ENCODE results near the gene AMFR.
"Not testable (repeated sequence)": the region's sequence is repeated elsewhere in the genome, so short reads cannot be mapped to it uniquely, and the experiment has no call there.

The AMFR gene

GRCh38 chr16:56387396-56387795, 37.9 kb downstream of the AMFR start:
- no peak for DNase-seq

DNA sequence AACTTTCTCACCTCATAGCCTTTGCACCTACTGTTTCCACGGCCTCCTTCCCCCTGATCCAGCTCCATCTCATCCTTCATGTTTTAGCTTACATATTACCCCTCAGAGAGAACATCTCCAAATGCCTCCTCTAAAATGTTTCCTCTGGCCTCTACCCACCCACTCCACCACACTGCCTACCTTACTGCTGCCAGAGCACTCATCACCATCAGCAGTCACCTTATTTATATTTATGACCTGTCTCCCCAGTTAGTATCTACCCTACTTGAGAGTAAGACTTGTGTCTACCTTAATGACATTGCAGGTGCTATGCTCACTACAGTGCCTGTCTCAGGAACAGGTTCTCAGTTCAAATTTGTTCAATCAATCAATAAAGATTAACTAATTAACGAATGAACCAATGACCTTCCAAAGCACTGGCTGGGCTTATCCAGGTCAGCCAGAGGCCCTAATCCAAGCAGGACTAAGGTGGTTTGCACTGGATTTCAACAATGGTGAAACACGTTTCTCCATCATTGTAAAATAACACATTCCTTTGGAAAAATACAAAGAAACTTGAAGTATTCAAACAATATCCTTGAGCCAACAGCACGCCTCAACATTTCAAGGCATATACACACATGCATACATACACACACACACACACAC, 41.1 kb downstream of the AMFR start:
- DNase-seq: no peak

GRCh38 chr16:56382901-56383355, 42.4 kb downstream of the AMFR start:
- DNase-seq: no peak

DNA sequence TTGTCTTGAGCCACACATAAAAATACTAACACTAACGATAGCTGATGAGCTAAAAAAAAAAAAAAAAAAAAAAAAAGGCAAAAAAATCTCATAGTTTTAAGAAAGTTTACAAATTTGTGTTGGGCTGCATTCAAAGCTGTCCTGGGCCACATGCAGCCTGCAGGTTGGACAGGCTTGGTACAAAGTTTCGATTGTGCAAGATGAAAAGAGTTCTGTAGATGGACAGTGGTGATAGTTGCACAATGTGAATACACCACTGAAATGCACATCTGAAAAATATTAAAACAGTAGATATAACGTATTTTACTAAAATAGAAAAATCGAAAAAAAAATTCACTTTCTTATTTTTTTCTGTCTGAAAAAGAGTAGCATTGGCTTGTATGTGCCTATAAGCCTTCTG, 42.9 kb downstream of the AMFR start:
- no peak for DNase-seq

DNA sequence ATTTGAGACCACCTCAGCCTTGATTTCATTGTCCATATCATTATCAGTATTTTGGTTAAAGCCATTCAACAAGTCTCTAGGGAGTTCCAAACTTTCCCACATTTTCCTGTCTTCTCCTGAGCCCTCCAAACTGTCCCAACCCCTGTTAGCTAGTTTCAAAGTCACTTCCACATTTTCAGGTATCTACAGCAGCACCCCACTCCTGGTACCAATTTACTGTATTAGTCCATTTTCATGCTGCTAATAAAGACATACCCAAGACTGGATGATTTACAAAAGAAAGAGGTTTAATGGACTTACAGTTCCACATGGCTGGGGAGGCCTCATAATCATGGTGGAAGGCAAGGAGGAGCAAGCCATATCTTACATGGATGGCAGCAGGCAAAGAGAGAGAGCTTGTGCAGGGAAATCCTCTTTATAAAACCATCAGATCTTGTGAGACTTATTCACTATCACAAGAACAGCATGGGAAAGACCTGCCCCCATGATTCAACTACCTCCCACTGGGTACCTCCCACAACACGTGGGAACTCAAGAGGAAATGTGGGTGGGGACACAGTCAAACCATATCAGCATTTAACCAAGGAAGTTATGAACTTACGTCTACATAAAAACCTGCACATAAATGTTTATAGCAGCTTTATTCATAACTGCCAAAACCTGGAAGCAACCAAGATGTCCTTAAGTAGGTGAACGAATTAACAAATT, 44.4 kb downstream of the AMFR start:
- not testable (repeated sequence) for DNase-seq

- DNase-seq: not testable (repeated sequence)
Observed at GRCh38 chr16:56379044-56379443, 46.3 kb downstream of the AMFR start.

GRCh38 chr16:56375792-56376191, 49.6 kb downstream of the AMFR start:
- not testable (repeated sequence) for DNase-seq

GRCh38 chr16:56373003-56373402, 52.3 kb downstream of the AMFR start:
- no peak for DNase-seq

GRCh38 chr16:56372013-56372634, 53.2 kb downstream of the AMFR start:
- no peak for DNase-seq

DNA sequence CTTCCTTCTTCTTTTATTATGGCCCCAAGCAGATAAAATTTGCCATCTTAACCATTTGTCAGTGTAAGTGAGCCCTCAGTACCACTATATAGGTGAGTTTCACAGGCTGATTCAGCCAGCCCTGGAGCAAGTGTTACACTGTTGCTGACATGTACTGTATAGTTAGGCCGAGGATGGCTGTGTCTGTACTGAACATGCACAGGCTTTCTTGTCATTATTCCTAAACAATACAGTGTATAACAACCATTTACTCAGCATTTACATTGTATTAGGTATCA, 53.7 kb downstream of the AMFR start:
- DNase-seq: no peak

DNA sequence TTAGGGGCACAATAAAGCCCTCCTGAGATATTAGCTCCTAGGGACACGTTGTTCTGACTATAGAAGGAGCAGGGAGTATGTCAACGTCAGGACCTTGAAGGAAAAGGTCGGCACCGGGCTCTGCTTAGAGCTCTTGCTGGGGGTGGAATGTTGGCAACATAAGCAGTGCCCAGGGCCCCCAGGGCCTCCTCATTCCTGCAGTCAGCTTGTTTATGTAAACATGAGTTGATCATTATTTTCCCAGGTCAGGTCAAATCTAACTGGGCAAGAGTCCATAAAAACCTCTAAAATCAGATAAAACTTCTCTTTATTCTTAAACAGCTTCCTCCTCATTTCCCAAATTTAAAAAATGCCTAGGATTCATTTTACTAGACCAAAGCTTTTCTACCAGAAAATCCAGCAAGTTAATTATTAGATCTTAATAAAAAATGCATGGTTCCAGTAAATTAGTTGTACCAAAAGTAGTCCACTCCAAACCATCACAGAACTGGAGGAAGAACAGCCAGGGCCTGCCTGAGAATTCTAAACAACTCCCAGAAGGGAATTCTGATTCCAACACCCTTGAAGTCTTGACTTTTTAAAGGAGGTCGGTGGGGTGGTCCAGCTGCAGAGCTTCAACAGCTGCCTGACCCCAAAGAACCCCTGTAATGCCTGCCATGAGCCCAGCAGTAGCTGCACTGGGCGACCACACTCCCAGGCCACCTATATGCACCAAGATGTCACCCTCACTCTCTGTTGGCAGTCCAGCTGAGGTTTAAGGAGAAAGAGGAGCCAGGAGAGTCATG, 54.3 kb downstream of the AMFR start:
- DNase-seq: no peak

- DNase-seq: no peak
Observed at GRCh38 chr16:56370185-56370874, 55.0 kb downstream of the AMFR start.

DNA sequence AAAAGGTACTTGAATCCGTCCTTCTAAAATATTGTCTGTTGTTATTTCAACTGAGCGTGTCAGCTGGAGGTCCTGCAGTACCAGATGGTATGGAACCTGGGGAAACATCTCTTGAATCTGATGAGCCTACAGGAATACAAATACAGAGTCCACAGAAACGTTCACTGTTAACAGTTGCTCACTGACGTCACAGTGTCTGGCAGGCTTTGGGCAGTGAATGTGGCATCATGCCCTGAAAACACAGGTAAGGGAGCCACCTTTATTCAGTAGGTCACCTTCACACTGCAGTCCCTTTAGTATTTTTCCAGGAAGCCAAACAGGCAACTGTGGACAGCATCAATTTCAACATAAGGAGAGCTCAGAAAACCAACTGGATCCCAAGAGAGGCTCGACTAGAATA, 56.1 kb downstream of the AMFR start:
- DNase-seq: no peak

- DNase-seq: no peak
Observed at GRCh38 chr16:56368545-56368944, 56.8 kb downstream of the AMFR start.

- DNase-seq: no peak
Observed at GRCh38 chr16:56367764-56368163, 57.6 kb downstream of the AMFR start.

DNA sequence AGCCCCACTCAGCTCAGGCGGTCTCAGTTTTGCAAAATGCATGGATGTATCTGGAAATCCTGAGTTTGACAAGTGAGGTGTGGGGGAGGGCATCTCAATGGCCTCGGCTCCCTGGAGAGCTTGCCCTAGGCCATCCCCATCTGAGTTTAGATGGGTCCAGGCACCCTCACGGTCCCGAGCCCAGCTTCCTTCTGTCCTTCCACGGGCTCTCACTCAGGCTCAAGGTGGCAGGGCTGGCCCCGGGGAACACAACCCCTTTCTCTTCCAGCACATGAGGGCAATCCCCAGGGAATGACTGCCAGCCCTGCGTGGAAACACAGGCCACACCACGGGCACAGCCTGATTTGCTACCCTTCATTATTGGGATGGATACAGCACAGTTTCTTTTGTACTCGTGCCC, 58.4 kb downstream of the AMFR start:
- no peak for DNase-seq

- no peak for DNase-seq
Observed at GRCh38 chr16:56365552-56365951, 59.8 kb downstream of the AMFR start.

DNA sequence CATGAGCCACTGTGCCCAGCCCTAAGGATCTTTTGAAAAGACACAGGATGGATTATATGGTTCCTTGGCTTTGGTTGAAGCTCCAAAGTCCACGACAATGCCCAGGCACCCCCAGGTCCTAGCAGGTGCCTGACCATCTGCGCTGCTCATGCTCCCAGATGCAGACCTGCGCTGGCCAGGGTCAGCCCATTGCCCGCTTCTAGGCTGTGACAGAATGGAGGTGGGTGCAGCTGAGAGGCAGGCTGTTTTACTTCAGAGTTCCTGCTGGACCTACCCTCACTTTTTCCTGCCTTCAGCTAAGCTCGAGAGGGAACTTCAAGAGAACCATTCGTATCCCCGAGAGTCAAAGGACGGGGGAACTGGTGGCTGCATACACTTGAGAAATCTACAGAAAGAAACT, 60.5 kb downstream of the AMFR start:
- no peak for DNase-seq

GRCh38 chr16:56363781-56364565, 61.4 kb downstream of the AMFR start:
- peak; percentile 49 for DNase-seq

GRCh38 chr16:56363181-56363716, 62.1 kb downstream of the AMFR start:
- DNase-seq: no peak

DNA sequence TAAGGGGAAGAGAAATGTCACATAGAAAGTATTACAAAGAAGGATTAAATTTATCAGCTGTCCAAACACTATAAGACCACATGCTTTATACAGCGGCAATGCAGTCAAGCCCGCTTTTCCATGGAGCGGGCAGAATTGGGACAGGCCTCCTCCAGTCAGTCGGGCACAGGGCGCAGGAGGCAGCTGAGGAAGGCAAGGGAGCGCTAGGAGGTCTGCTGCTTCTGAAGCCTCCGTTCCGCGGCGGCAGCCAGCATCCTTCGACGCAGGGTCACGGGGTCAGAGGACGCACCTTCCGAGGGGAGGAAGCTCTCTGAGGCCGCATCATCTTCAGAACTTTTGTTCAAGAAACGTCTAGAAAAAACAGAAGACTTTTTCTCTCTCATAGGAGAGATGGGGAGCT, 62.6 kb downstream of the AMFR start:
- no peak for DNase-seq

Measured in activated CD8-positive, alpha-beta memory T cell treated with anti-CD3 and anti-CD28 coated beads for 24 hours (primary cell).